ENCODE data around the gene RHO.

Gene RHO

GRCh38 chr3:129519449-129519848 is 9.0 kb upstream of the RHO start:
- H3K4me3 ChIP-seq (ENCODE audit: low read depth, low read length): no peak overlapping the region
- no peak for TF ChIP-seq CTCF (IDR thresholded peaks at IDR 0.05; ENCODE audit: control insufficient read depth, extremely low read depth, insufficient read depth)
- DNase-seq (ENCODE audit: low read depth): no peak

GRCh38 chr3:129519896-129520715 is 8.3 kb upstream of the RHO start:
- no peak for DNase-seq (ENCODE audit: low read depth)
- TF ChIP-seq CTCF (IDR thresholded peaks at IDR 0.05; ENCODE audit: control insufficient read depth, extremely low read depth, insufficient read depth): no peak
- no peak overlapping the region for H3K4me3 ChIP-seq (ENCODE audit: low read depth, low read length)

GRCh38 chr3:129520960-129521359 is 7.5 kb upstream of the RHO start:
- no peak for TF ChIP-seq CTCF (IDR thresholded peaks at IDR 0.05; ENCODE audit: control insufficient read depth, extremely low read depth, insufficient read depth)
- no peak overlapping the region for H3K4me3 ChIP-seq (ENCODE audit: low read depth, low read length)
- no peak for DNase-seq (ENCODE audit: low read depth)

GRCh38 chr3:129521611-129522010 is 6.8 kb upstream of the RHO start:
- H3K4me3 ChIP-seq (ENCODE audit: low read depth, low read length): no peak overlapping the region
- no peak for DNase-seq (ENCODE audit: low read depth)
- TF ChIP-seq CTCF (IDR thresholded peaks at IDR 0.05; ENCODE audit: control insufficient read depth, extremely low read depth, insufficient read depth): no peak

GRCh38 chr3:129522953-129523352 is 5.5 kb upstream of the RHO start:
- no peak overlapping the region for H3K4me3 ChIP-seq (ENCODE audit: low read depth, low read length)
- TF ChIP-seq CTCF (IDR thresholded peaks at IDR 0.05; ENCODE audit: control insufficient read depth, extremely low read depth, insufficient read depth): no peak
- DNase-seq (ENCODE audit: low read depth): no peak

- TF ChIP-seq CTCF (IDR thresholded peaks at IDR 0.05; ENCODE audit: control insufficient read depth, extremely low read depth, insufficient read depth): no peak
- H3K4me3 ChIP-seq (ENCODE audit: low read depth, low read length): no peak overlapping the region
- DNase-seq (ENCODE audit: low read depth): no peak
Observed at GRCh38 chr3:129524081-129524480, 4.4 kb upstream of the RHO start.

All from LNCaP clone FGC (cell line).